Measurements from ENCODE around the gene DSG4.

The DSG4 gene

DNA sequence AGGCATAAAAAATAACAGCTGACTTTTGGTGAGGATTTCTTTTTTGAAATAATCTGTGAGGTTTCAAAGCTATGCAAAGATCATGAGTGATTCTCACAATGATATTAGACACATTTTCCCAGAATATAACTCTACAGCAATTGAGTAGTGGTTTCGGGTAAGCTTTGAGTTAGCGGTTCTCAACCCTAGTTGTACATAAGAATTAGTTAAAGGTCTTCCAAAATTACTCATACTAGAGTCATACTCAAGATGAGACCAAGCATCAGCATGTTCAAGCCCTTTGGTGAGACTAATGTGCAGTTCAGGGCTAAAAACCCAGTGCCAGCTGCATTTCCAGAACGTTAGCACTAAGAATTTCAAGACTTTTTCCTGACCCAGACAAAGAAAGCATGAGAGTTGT is 31.1 kb downstream of the DSG4 start:
- H3K27ac ChIP-seq = no peak overlapping the region
- DNase-seq (ENCODE audit: low read depth, low spot score) = no peak

DNA sequence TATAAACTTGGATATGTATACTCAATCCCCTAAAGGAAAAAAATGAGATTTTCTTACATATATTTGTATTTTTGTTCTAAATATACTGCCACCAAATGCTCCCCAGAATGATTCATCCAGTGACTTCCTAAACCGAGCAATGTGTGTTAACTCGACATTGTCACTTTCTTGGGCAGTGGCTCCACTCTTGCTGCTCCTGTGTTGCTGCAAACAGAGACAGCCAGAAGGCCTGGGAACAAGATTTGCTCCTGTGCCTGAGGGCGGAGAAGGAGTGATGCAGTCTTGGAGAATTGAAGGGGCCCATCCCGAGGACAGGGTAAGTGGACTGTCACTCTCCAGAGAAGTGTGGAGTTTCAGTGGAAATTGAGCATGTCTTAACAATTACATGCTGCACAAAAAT is 32.7 kb downstream of the DSG4 start:
- no peak overlapping the region for H3K27ac ChIP-seq
- DNase-seq (ENCODE audit: low read depth, low spot score) = no peak

DNA sequence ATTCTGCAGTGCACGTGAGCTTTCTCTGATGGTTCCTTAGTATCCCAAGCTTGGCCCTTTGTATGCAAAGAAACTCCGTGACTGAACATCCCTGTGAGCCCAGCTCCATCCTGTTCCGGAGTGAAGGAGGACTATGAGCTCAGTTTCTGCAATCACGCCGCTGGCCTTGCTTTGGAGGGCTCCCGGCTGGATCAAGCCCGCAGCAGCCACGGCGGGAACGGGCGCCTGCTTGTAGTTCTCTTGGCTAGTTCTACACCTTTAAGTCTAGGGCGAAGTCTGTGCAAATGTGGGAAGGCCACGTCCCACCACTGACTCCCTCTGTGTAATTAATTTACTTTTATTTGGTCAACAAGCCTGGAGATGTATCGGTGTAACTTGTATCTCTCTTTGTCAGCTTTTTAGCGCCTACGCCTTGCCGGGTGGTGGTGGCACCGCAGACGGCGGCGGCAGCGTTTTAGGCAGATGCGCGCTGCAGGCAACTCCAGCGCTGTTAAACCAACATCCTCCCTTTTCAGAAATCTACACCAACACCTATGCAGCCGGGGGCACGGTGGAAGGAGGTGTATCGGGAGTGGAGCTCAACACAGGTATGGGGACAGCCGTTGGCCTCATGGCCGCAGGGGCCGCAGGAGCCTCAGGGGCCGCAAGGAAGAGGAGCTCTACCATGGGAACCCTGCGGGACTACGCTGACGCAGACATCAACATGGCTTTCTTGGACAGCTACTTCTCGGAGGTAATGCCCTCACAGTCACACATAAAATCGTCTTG is 34.3 kb downstream of the DSG4 start:
- no peak for DNase-seq (ENCODE audit: low read depth, low spot score)
- no peak overlapping the region for H3K27ac ChIP-seq

DNA sequence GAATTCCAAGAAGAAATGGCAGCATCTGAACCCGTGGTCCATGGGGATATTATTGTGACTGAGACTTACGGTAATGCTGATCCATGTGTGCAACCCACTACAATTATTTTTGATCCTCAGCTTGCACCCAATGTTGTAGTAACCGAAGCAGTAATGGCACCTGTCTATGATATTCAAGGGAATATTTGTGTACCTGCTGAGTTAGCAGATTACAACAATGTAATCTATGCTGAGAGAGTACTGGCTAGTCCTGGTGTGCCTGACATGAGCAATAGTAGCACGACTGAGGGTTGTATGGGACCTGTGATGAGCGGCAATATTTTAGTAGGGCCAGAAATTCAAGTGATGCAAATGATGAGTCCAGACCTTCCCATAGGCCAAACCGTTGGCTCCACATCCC is 36.6 kb downstream of the DSG4 start:
- no peak overlapping the region for H3K27ac ChIP-seq
- DNase-seq (ENCODE audit: low read depth, low spot score) = no peak

DNA sequence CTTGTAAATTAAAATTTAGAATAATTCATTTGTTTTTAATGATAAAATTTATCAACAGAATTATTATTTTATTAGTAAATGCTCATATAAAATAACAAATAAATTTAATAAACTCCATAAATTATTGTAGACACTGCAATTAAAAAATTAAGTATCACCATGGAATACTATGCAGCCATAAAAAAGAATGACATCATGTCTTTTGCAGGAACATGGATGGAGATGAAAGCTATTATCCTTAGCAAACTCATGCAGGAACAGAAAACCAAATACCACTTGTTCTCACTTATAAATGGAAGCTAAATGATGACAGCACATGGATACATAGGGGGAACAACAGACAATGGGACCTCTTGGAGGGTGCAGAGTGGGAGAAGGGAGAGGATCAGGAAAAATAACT is 41.3 kb downstream of the DSG4 start:
- no peak for DNase-seq (ENCODE audit: low read depth, low spot score)
- no peak overlapping the region for H3K27ac ChIP-seq

DNA sequence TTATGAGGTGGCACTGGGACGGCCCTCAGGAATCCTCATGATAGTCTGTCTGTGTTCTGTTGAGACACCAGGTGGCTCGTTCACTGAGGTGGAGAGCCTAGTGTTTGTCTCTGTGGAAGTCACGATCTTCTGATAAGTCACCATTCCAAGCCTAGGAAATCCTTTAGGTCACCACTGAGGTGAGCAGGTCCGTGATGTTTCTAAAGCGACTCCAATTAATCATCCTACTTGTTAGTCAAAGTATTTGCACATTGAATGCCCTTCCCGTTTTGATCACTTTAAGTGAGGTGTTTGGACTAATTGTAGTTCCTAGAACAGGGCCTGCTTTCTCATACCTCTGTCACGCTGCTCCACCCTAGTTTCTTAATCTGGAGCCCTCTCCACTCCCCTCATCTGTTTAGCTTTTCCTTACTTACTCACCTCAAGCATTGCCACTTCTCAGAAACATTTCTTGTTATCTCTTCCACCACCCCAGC is 42.9 kb downstream of the DSG4 start:
- peak overlapping the region; percentile 68 for H3K27ac ChIP-seq
- DNase-seq (ENCODE audit: low read depth, low spot score) = peak; percentile 51

DNA sequence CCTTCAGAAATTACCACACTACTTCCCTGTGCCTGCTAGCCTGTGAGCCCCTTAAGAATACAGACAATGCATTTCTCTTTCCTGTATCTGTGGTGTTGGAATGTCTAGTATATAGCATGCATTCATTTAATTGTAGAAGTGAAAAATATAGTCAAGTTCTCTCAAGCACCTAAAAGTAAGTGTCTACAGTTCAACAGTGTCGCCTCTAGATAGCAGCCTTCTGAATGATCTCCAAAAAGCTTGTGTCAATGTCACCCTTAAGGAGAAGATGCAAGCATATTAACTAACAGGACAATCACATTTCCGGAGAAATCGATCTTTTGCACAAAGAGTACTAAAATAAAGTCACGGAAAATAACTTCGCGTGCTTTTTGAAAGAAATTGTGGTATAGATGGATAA is 43.5 kb downstream of the DSG4 start:
- no peak for DNase-seq (ENCODE audit: low read depth, low spot score)
- H3K27ac ChIP-seq = peak overlapping the region; percentile 68

DNA sequence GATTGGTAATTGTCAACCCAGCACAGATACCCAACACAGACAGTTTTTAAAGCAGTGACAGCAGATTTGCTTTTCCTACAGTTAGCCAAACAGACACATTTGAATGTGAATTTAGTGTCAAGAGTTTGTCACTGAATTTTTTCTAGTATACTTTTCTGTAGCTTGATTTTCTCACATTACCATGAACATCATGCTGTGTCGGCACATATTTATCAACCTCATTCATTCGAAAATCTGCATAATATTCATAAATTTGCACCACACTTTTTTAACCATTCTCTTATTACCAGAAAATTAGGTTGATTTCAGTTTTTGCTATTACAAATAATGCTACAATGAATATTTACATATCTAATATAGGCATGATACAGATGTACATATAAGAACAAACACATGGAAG is 43.9 kb downstream of the DSG4 start:
- DNase-seq (ENCODE audit: low read depth, low spot score) = no peak
- H3K27ac ChIP-seq = peak overlapping the region; percentile 68

DNA sequence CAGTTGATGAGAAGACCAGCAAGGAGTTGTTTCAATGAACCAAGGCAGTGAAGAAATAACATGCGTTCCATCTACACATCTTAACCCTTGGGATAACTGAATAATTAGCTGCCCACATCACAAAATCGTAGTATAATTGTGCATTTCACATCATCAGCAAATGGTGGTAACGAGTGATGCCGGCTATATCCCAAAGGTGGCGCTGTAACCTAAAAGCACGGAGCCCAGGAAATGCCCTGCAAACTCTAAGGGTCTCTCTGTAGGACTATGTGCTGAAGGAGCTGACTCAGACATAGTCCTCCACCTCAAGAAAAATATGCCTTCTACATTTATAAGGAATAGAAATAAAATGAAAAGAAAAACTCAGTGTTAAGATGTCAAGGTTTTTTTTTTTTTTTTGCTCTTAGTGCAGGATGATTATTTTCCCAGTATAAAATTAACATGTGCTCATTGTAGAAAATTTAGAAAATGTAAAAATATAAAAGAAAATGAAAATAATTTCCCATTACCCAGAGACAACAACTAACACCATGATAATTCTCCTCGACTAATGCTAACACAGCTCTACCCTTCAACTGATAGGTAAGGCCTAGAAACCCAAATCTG is 47.9 kb downstream of the DSG4 start:
- DNase-seq (ENCODE audit: low read depth, low spot score) = no peak
- H3K27ac ChIP-seq = no peak overlapping the region

DNA sequence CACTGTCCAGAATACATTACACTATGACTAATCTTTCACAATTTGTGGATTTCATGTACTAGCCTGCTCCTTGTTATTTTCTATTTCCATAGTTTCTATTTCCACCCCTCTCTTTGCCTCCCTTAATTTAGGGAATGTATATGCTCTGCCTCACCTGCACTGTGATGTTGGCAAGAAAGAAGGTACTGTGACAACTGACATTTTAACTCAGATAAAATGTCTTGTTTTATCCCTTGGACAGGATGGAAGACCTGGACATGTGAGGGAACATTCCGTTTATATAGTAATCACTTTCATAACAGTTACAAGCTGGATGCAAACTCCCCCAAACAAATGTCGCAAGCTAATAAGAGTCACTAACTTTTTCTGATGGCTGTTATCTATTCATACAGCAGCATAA is 49.4 kb downstream of the DSG4 start:
- DNase-seq (ENCODE audit: low read depth, low spot score) = no peak
- H3K27ac ChIP-seq = peak overlapping the region; percentile 4

DNA sequence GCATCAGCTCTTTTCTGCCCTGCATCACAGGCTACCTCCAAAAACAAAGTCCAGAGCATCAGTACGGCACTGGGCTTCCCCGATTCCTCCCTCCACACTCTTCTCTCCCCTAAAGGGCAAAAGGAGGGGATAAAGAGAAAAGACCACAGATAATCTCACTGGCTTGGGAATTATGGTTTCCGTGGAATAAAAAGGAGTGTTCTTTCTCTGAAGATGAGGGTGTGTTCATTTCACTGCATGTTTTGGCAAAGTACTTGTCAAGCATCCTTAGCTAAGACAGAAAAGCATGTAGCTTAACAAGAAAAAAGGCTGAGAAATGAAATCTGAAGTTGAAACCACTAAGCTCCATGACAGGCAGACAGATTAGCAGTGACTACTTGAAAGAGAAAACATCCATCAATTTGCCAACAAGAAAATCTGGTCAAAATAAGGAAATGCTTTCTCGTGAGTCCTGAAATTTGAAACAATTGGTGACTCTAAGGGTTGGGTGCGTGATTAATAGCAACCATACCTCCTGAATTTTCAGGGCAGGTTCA is 50.4 kb downstream of the DSG4 start:
- no peak for DNase-seq (ENCODE audit: low read depth, low spot score)
- no peak overlapping the region for H3K27ac ChIP-seq

DNA sequence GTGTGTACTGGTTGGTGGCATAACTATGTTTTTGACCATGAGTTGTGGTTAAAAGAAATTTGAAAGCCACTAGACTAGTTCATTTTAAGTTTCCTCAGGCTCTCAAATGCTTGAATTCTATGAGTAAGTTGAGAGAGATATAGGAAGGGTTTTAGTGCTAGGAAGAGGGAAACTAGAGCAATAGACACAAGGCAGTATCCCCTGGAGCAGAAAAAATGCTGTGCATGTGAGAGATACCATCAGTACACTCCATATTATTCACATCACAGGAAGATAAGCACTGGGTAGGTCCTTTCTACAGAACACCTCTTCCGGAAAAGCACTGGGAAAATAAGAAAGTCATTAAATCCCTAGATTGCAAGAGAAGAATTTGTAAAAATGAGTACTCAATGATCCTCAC is 51.6 kb downstream of the DSG4 start:
- no peak for DNase-seq (ENCODE audit: low read depth, low spot score)
- no peak overlapping the region for H3K27ac ChIP-seq

DNA sequence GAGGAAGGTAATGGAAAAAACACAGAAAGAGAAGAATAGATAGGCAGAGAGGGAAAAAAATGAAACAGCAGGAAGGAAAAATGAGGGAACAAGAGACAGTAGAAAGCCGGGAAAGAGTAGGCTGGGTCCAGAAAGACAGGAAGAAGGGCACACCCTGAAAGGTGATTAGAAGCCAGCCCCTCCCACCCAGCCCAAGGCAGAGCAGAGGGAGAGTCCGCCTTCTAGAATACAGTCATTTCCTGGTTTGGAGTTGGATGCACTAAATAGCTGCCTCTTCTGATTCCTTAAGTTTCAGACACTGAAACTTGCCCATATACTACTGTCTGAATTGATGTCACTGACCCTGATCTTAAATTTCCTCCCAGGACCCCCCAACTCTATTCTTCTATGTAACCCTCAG is 53.0 kb downstream of the DSG4 start:
- no peak for DNase-seq (ENCODE audit: low read depth, low spot score)
- H3K27ac ChIP-seq = peak overlapping the region; percentile 58

DNA sequence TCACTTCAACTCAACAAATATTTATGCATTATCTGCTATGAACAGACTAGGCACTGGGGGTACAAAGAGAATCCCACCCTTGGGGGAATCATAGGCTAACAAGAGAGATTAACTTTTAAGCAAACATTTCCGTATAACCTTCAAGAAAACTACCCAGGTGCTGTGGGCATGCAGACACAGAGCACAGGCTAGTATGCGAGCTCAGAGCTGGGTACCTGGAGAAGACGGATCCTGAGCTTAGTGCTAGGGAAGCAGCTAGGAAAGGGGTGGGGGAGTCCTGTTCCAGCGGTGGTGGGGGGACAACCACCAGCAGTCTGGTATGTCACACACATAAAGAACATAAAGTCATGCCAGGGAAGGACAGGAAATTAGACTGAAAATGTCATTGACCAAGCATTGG is 53.5 kb downstream of the DSG4 start:
- peak overlapping the region; percentile 58 for H3K27ac ChIP-seq
- no peak for DNase-seq (ENCODE audit: low read depth, low spot score)

DNA sequence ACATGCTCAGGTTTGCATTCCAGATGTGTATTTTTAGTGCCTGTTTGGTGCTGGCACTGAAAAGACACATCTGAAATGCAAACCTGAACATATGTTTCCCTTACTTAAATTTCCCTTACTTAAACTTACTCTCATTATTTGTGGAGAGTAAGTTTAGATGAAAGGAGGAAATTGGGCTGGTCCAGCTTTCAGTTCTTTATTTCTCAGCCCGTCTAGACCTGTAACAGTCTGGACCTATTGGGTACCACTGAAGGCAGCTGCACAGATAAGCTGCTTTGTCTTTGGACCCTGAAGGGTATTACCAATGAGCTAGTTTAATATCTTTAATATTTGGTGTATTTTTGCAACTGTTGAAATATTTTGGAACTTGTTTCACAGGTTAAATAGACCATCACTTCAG is 54.0 kb downstream of the DSG4 start:
- peak overlapping the region; percentile 58 for H3K27ac ChIP-seq
- no peak for DNase-seq (ENCODE audit: low read depth, low spot score)

DNA sequence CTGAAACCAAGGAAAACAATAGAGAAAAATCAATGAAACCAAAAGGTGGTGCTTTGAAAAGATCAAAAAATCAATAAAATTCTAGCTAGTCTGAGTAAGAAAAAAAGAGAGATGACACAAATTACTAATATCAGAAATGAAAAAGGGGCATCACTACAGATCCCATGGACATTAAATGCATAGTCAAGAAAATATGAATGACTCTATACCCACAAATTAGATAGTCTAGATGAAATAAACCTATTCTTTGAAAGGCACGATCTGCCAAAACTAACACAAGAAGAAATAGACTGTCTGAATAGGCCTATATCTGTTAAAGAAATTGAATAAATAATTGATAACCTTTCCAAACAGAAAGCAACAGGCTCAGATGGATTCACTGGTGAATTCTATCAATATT is 55.7 kb downstream of the DSG4 start:
- DNase-seq (ENCODE audit: low read depth, low spot score) = no peak

DNA sequence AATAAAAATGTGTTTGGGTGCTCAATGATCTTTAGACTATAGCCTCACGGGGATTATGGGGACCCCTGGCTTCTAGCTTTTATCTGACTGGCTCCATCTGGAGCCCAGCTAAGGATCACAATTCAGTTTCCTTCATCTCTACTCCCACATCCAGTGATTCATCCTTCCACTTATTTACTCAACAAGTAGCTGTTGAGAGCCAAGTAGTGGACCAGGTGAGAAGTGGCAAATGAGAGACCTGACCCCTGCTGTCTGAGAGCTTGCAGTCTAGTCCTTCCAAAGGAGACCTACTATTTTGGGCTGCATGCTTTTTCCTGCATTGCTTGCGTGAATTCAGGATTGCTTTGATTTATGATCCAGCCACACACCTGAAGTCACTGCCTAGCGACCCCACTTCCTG is 60.2 kb downstream of the DSG4 start:
- no peak overlapping the region for H3K27ac ChIP-seq
- no peak for DNase-seq (ENCODE audit: low read depth, low spot score)

More for the DNA sequence above, 55.7 kb downstream of the DSG4 start:
- H3K27ac ChIP-seq = no peak overlapping the region

DNA sequence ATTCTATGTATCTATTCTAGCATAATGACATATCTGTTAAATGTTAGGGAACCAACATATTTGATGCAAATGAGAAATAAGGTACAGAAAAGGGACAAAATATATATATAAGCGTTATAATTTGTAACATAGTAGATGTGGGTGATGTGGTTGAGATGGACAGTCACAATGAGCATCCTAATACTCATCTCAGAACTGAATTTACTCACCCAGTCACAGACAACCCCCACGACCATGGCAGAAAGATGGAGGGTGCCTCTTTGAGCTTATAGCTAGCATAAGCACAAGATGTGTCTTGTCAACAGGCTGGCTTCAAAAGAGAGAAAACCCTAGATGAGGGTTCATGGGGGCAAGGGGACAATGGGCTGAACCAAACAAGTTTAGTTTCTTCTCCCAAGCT is 61.8 kb downstream of the DSG4 start:
- no peak for DNase-seq (ENCODE audit: low read depth, low spot score)
- no peak overlapping the region for H3K27ac ChIP-seq

DNA sequence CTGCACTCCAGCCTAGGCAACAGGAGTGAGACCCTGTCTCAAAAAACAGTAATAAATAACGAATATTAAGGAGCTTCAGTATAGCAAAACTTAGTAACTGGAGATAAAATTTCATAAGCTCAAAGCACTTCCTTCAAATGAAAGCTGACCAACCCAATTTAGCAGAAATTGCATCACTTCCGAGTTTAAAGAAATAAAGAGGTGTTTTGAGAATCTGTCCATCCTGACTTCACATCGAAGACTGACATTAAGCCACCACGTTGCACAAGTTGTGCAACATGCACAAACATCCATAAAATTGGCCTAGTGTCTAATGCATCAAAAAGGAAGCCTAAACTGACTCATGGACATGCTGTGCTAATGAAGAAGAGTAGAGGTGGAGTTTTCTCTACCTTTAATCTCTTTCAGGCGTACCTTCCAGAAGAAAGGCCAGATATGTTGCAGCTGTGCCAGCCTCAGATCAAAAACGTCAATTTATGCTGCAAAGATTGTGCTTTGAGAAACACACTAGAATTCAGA is 63.3 kb downstream of the DSG4 start:
- H3K27ac ChIP-seq = peak overlapping the region; percentile 48

DNA sequence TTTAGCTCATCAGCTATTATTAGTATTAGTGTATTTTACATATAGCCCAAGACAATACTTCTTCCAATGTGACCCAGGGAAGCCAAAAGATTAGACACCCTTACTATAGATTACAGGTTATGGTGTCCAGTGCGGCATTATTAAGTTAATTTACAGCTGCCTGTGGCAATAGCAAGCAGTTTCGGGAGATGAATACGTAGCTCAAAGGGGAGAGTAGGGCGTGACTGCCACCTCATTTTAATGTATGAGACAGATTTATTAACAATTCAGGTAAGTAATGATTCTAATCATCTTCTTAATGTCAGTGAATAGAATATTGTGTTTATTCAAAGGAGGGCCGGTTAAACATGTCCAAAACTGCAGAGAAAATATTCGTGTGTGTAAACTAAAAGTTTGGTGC is 64.2 kb downstream of the DSG4 start:
- no peak for DNase-seq (ENCODE audit: low read depth, low spot score)
- peak overlapping the region; percentile 48 for H3K27ac ChIP-seq

More for the DNA sequence above, 63.3 kb downstream of the DSG4 start:
- DNase-seq (ENCODE audit: low read depth, low spot score) = no peak

DNA sequence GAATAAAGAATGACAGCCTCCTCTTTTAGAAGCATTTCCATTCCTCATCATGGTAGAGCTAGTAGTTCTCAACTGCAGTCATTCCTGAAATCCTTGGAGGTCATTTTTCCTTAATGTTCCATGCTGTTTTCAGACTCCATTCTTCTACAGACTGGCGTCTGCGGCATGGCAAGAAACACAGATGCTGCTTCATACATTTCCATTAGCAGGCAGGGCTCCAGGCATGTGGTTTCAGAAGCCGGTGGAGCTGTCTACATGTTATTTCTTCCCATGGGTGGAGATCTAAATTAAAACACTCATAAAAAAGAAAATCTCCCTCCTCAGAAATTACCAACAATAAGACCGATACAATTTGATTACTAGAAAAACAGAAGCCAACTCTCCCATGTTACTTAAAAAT is 64.9 kb downstream of the DSG4 start:
- no peak for DNase-seq (ENCODE audit: low read depth, low spot score)
- H3K27ac ChIP-seq = peak overlapping the region; percentile 48
